Measurements from ENCODE around the gene MINDY4B. TPM values are rescaled to one million over a fixed set of nuclear protein-coding genes. Genes with fewer than 3 reads are reported as not detected.
A peak's percentile ranks its signal among the peaks of the same experiment; 100 is the strongest.

Gene MINDY4B
- total RNA-seq, 1 donor = not detected

GRCh38 chr3:150823277-150823676, 82.0 kb downstream of the MINDY4B start:
- peak; percentile 73 for DNase-seq (ENCODE audit: insufficient read length, low spot score, missing footprints)
- no peaks in the 10 kb centered on the region for H3K9me3 ChIP-seq (ENCODE audit: low read depth, low read length)
- H3K4me1 ChIP-seq (ENCODE audit: insufficient read depth, low read length) = no peaks in the 10 kb centered on the region
- TF ChIP-seq CTCF (IDR thresholded peaks at IDR 0.05; ENCODE audit: extremely low read depth, low read depth, low read length) = no peak
- H3K36me3 ChIP-seq (ENCODE audit: insufficient read depth, low read length) = no peaks in the 10 kb centered on the region
- no peaks in the 10 kb centered on the region for H4K20me1 ChIP-seq (ENCODE audit: insufficient read depth, low read length)
- no peak overlapping the region for H3K27ac ChIP-seq (ENCODE audit: low read depth, low read length)
- H3K4me2 ChIP-seq (ENCODE audit: insufficient read depth, low read length) = no peak overlapping the region
- H3K79me2 ChIP-seq (ENCODE audit: insufficient read depth, low read length) = no peaks in the 10 kb centered on the region
- H3K27me3 ChIP-seq (ENCODE audit: insufficient read depth, low read length) = no peaks in the 10 kb centered on the region
- H3K4me3 ChIP-seq (ENCODE audit: insufficient read depth, low read length) = no peak overlapping the region
- H2AFZ ChIP-seq (ENCODE audit: low read length) = no peak overlapping the region

GRCh38 chr3:150822636-150823035, 82.6 kb downstream of the MINDY4B start:
- H3K27me3 ChIP-seq (ENCODE audit: insufficient read depth, low read length) = no peaks in the 10 kb centered on the region
- TF ChIP-seq CTCF (IDR thresholded peaks at IDR 0.05; ENCODE audit: extremely low read depth, low read depth, low read length) = no peak
- no peaks in the 10 kb centered on the region for H3K4me1 ChIP-seq (ENCODE audit: insufficient read depth, low read length)
- no peak overlapping the region for H3K27ac ChIP-seq (ENCODE audit: low read depth, low read length)
- no peak for DNase-seq (ENCODE audit: insufficient read length, low spot score, missing footprints)
- H2AFZ ChIP-seq (ENCODE audit: low read length) = no peak overlapping the region
- H3K79me2 ChIP-seq (ENCODE audit: insufficient read depth, low read length) = no peaks in the 10 kb centered on the region
- no peak overlapping the region for H3K4me3 ChIP-seq (ENCODE audit: insufficient read depth, low read length)
- no peaks in the 10 kb centered on the region for H4K20me1 ChIP-seq (ENCODE audit: insufficient read depth, low read length)
- no peaks in the 10 kb centered on the region for H3K9me3 ChIP-seq (ENCODE audit: low read depth, low read length)
- no peak overlapping the region for H3K4me2 ChIP-seq (ENCODE audit: insufficient read depth, low read length)
- H3K36me3 ChIP-seq (ENCODE audit: insufficient read depth, low read length) = no peaks in the 10 kb centered on the region

Other genes starting within 250 kb of the MINDY4B start
- under 0.01 and 0.29 TPM in 2 replicates for gene ERICH6, start 201.5 kb downstream of the MINDY4B start, total RNA-seq
- gene SIAH2, start 142.3 kb downstream of the MINDY4B start, total RNA-seq = 35.7 and 36.2 TPM in 2 replicates
- not detected in 2 replicates for gene CLRN1, start 67.3 kb upstream of the MINDY4B start, total RNA-seq
- gene MED12L, start 180.2 kb upstream of the MINDY4B start, total RNA-seq = 0.59 and 2.2 TPM in 2 replicates